ENCODE results near the gene LYPLAL1. TPM values are rescaled to one million over a fixed set of nuclear protein-coding genes. Genes with fewer than 3 reads are reported as not detected.
"Not testable (repeated sequence)": the region's sequence is repeated elsewhere in the genome, so short reads cannot be mapped to it uniquely, and the experiment has no call there.

The LYPLAL1 gene
- total RNA-seq, 5 donors from 2014 or later (not counting 1 experiment from before 2014, with no cell fraction given), result 14.2 to 19.4 (median 18.3) TPM

- H3K27ac ChIP-seq (ENCODE audit: low read length); CTCF ChIA-PET; H3K27me3 Mint-ChIP-seq; H3K36me3 ChIP-seq (ENCODE audit: control insufficient read depth in 2 of 2, extremely low read depth in 1 of 2, insufficient read depth in 1 of 2, low read length in 1 of 2); POLR2A ChIA-PET; ATAC-seq (replicated peaks in 1 of 4); H3K4me1 Mint-ChIP-seq; H3K4me3 ChIP-seq (ENCODE audit: control insufficient read depth in 1 of 2, extremely low read depth in 1 of 2, low read length in 1 of 2); DNase-seq; H3K4me3 Mint-ChIP-seq; H3K4me1 ChIP-seq (ENCODE audit: control insufficient read depth in 1 of 2, extremely low read depth in 1 of 2, insufficient read depth in 2 of 2, low read length in 2 of 2); H3K27me3 ChIP-seq (replicated peaks in 1 of 2; ENCODE audit: control insufficient read depth in 2 of 2, extremely low read depth in 1 of 2, insufficient read depth in 2 of 2, low read length in 1 of 2); H3K27ac Mint-ChIP-seq; H3K9me3 ChIP-seq: not testable (repeated sequence)
- H3K36me3 Mint-ChIP-seq, result peaks cover 47% of the 10 kb centered on the region
- H3K9me3 Mint-ChIP-seq, result peaks cover 9 to 33% (median 14%) of the 10 kb centered on the region in 3 donors
- WGBS (ENCODE audit: insufficient coverage), result no CpG with 5 or more reads among the region's 2 CpGs
Observed at GRCh38 chr1:219250468-219250867, 76.8 kb downstream of the LYPLAL1 start.

GRCh38 chr1:219257751-219258150 is 84.1 kb downstream of the LYPLAL1 start:
- peaks cover 45% of the 10 kb centered on the region for H3K36me3 Mint-ChIP-seq
- H3K36me3 ChIP-seq (ENCODE audit: control insufficient read depth in 2 of 2, extremely low read depth in 1 of 2, insufficient read depth in 1 of 2, low read length in 1 of 2), result no peaks in the 10 kb centered on the region
- no peak overlapping the region for H3K4me3 ChIP-seq (ENCODE audit: control insufficient read depth in 1 of 2, extremely low read depth in 1 of 2, low read length in 1 of 2)
- no peaks in the 10 kb centered on the region for H3K4me1 Mint-ChIP-seq
- peaks cover 2% of the 10 kb centered on the region for H3K9me3 ChIP-seq
- ChIA-PET POLR2A (no interaction called here), CTCF (no interaction called here)
- no peak overlapping the region for H3K27ac Mint-ChIP-seq
- H3K27me3 Mint-ChIP-seq, result no peaks in the 10 kb centered on the region
- H3K27ac ChIP-seq (ENCODE audit: low read length), result no peak overlapping the region
- H3K4me1 ChIP-seq (ENCODE audit: control insufficient read depth in 1 of 2, extremely low read depth in 1 of 2, insufficient read depth in 2 of 2, low read length in 2 of 2), result no peaks in the 10 kb centered on the region
- no peak for DNase-seq
- WGBS (ENCODE audit: insufficient coverage), result 88% methylated on average over 1 of the region's 2 CpGs
- no peaks in the 10 kb centered on the region for H3K27me3 ChIP-seq (replicated peaks in 1 of 2; ENCODE audit: control insufficient read depth in 2 of 2, extremely low read depth in 1 of 2, insufficient read depth in 2 of 2, low read length in 1 of 2)
- H3K4me3 Mint-ChIP-seq, result no peak overlapping the region
- no peak for ATAC-seq (replicated peaks in 1 of 4)
- H3K9me3 Mint-ChIP-seq, result peaks cover 23 to 57% (median 33%) of the 10 kb centered on the region in 3 donors

- WGBS (ENCODE audit: insufficient coverage), result no CpG with 5 or more reads among the region's 2 CpGs
- no peaks in the 10 kb centered on the region for H3K27me3 Mint-ChIP-seq
- H3K4me3 Mint-ChIP-seq, result no peak overlapping the region
- H3K36me3 Mint-ChIP-seq, result peaks cover 23% of the 10 kb centered on the region
- ChIA-PET CTCF (no interaction called here), POLR2A (no interaction called here)
- Histone ChIP-seq H3K27me3 (replicated peaks in 1 of 2; ENCODE audit: control insufficient read depth in 2 of 2, extremely low read depth in 1 of 2, insufficient read depth in 2 of 2, low read length in 1 of 2) (no peaks in the 10 kb centered on the region), H3K4me3 (ENCODE audit: control insufficient read depth in 1 of 2, extremely low read depth in 1 of 2, low read length in 1 of 2) (no peak overlapping the region), H3K4me1 (ENCODE audit: control insufficient read depth in 1 of 2, extremely low read depth in 1 of 2, insufficient read depth in 2 of 2, low read length in 2 of 2) (no peaks in the 10 kb centered on the region), H3K36me3 (ENCODE audit: control insufficient read depth in 2 of 2, extremely low read depth in 1 of 2, insufficient read depth in 1 of 2, low read length in 1 of 2) (no peaks in the 10 kb centered on the region), H3K9me3 (peaks cover 2% of the 10 kb centered on the region), H3K27ac (ENCODE audit: low read length) (no peak overlapping the region)
- no peak for ATAC-seq (replicated peaks in 1 of 4)
- H3K4me1 Mint-ChIP-seq, result no peaks in the 10 kb centered on the region
- DNase-seq, result no peak
- peaks cover 16 to 40% (median 17%) of the 10 kb centered on the region in 3 donors for H3K9me3 Mint-ChIP-seq
- no peak overlapping the region for H3K27ac Mint-ChIP-seq
Observed at GRCh38 chr1:219261454-219261853, 87.8 kb downstream of the LYPLAL1 start.

Measured in T-cell (primary cell).